WTC11 (cell line): ENCODE measurements around the gene TP53I13. TPM values are rescaled to one million over a fixed set of nuclear protein-coding genes. Genes with fewer than 3 reads are reported as not detected.

Experiments used
- ATAC-seq: fragments of 200-7000 bp; cut with Tn5 transposase; 2 replicates; pipeline ENCODE4 v1.10.0; 2021; ENCODE audit warnings: mild to moderate bottlenecking, moderate library complexity
- CTCF ChIA-PET: fragments of 300-600 bp; sonication (Branson Sonifier 250); formaldehyde crosslinking; loops from one replicate; lab custom pipeline; 2021; ENCODE audit warnings: antibody characterized with exemption; lab: Charles Lee
- POLR2A ChIA-PET: fragments of 350-600 bp; sonication (Branson Sonifier 250); formaldehyde crosslinking; loops from one replicate; lab custom pipeline; 2021; ENCODE audit warnings: antibody characterized with exemption; lab: Charles Lee
- DNase-seq: peaks from one replicate; pipeline ENCODE4 v3.0.0; 2021; ENCODE audit warnings: low spot score
- H3K27ac Mint-ChIP-seq: 2 replicates; pipeline ENCODE4 v1.8.0; 2021; ENCODE audit warnings: mixed read lengths
- H3K27me3 Mint-ChIP-seq: 2 replicates; pipeline ENCODE4 v1.8.0; 2021; ENCODE audit warnings: low read depth, mild to moderate bottlenecking, moderate library complexity, mixed read lengths
- H3K36me3 Mint-ChIP-seq: 2 replicates; pipeline ENCODE4 v1.8.0; 2021; ENCODE audit warnings: mixed read lengths
- H3K4me1 Mint-ChIP-seq: 2 replicates; pipeline ENCODE4 v1.8.0; 2022; ENCODE audit warnings: mixed read lengths
- H3K4me3 Mint-ChIP-seq: 2 replicates; pipeline ENCODE4 v1.8.0; 2021; ENCODE audit warnings: mild to moderate bottlenecking, moderate library complexity, mixed read lengths
- H3K9me3 Mint-ChIP-seq: 2 replicates; pipeline ENCODE4 v1.8.0; 2021; ENCODE audit warnings: mixed read lengths
- EMX1 ChIP-seq: fragments of 250-450 bp; sonication (Bioruptor Pico); IDR thresholded peaks from 2 replicates; pipeline ENCODE4 v1.8.0; 2021; ENCODE audit warnings: mild to moderate bottlenecking
- FOXP1 ChIP-seq: sonication (generic); formaldehyde crosslinking; IDR thresholded peaks from 2 replicates; pipeline ENCODE4 v1.8.0; 2022; ENCODE audit warnings: missing genetic modification reagents, mild to moderate bottlenecking, moderate library complexity, borderline replicate concordance
- GABPB1 ChIP-seq: sonication (generic); formaldehyde crosslinking; IDR thresholded peaks from 2 replicates; pipeline ENCODE4 v1.8.1; 2023; ENCODE audit warnings: mild to moderate bottlenecking, missing genetic modification reagents
- GRHL2 ChIP-seq: fragments of 250-450 bp; sonication (Bioruptor Pico); IDR thresholded peaks from 2 replicates; pipeline ENCODE4 v1.8.0; 2022; ENCODE audit warnings: mild to moderate bottlenecking, moderate library complexity; ENCODE audit not compliant: insufficient replicate concordance, severe bottlenecking
- NFATC4 ChIP-seq: fragments of 250-450 bp; sonication (Bioruptor Pico); IDR thresholded peaks from 2 replicates; pipeline ENCODE4 v1.9.0; 2021; ENCODE audit warnings: mild to moderate bottlenecking
- NR1H2 ChIP-seq: sonication (generic); formaldehyde crosslinking; IDR thresholded peaks from 2 replicates; pipeline ENCODE4 v1.9.0; 2021; ENCODE audit warnings: mild to moderate bottlenecking, moderate library complexity, missing genetic modification reagents
- NR2C2 ChIP-seq: sonication (generic); formaldehyde crosslinking; IDR thresholded peaks from 2 replicates; pipeline ENCODE4 v1.8.0; 2022; ENCODE audit warnings: mild to moderate bottlenecking, missing genetic modification reagents
- ZBTB21 ChIP-seq: sonication (generic); formaldehyde crosslinking; IDR thresholded peaks from 2 replicates; pipeline ENCODE4 v1.8.1; 2023; ENCODE audit warnings: mild to moderate bottlenecking, missing genetic modification reagents, borderline replicate concordance
- ZNF317 ChIP-seq: sonication (generic); formaldehyde crosslinking; IDR thresholded peaks from 2 replicates; pipeline ENCODE4 v1.8.1; 2023; ENCODE audit warnings: low read depth, mild to moderate bottlenecking, moderate library complexity, missing genetic modification reagents, borderline replicate concordance
- total RNA-seq: library from RNA; stranded (reverse); gene quantifications from 3 replicates; pipeline ENCODE4 v1.2.3, GENCODE V29; 2021
- TF ChIP-seq, protein P1 (sequence below): fragments of 250-450 bp; sonication (Bioruptor Pico); IDR thresholded peaks from 2 replicates; pipeline ENCODE4 v1.9.0; 2021; ENCODE audit warnings: mild to moderate bottlenecking
- TF ChIP-seq, protein P2 (sequence below): sonication (generic); formaldehyde crosslinking; IDR thresholded peaks from 2 replicates; pipeline ENCODE4 v1.8.1; 2022; ENCODE audit warnings: low read depth, missing genetic modification reagents, borderline replicate concordance
- TF ChIP-seq, protein P3 (sequence below): fragments of 200-600 bp; IDR thresholded peaks from 2 replicates; pipeline ENCODE4 v1.8.0; 2022; ENCODE audit warnings: antibody characterized with exemption
- TF ChIP-seq, protein P4 (sequence below): fragments of 250-450 bp; sonication (Bioruptor Pico); IDR thresholded peaks from 2 replicates; pipeline ENCODE4 v2.1.2; 2022; ENCODE audit warnings: mild to moderate bottlenecking, moderate library complexity
- TF ChIP-seq, protein P5 (sequence below): fragments of 250-450 bp; sonication (Bioruptor Pico); conservative IDR thresholded peaks from 2 replicates; pipeline ENCODE4 v1.9.0; 2021; ENCODE audit warnings: mild to moderate bottlenecking
- TF ChIP-seq, protein P6 (sequence below): sonication (generic); formaldehyde crosslinking; IDR thresholded peaks from 2 replicates; pipeline ENCODE4 v1.8.1; 2022; ENCODE audit warnings: missing genetic modification reagents, borderline replicate concordance
- TF ChIP-seq, protein P7 (sequence below): sonication (generic); formaldehyde crosslinking; IDR thresholded peaks from 2 replicates; pipeline ENCODE4 v1.8.1; 2023; ENCODE audit warnings: mild to moderate bottlenecking, missing genetic modification reagents, moderate library complexity
- TF ChIP-seq, protein P8 (sequence below): sonication (generic); formaldehyde crosslinking; IDR thresholded peaks from 2 replicates; pipeline ENCODE4 v1.8.1; 2023; ENCODE audit warnings: mild to moderate bottlenecking, missing genetic modification reagents, moderate library complexity

Gene TP53I13
- total RNA-seq, 1 experiment from 2014 or later = 41.9 TPM

DNA sequence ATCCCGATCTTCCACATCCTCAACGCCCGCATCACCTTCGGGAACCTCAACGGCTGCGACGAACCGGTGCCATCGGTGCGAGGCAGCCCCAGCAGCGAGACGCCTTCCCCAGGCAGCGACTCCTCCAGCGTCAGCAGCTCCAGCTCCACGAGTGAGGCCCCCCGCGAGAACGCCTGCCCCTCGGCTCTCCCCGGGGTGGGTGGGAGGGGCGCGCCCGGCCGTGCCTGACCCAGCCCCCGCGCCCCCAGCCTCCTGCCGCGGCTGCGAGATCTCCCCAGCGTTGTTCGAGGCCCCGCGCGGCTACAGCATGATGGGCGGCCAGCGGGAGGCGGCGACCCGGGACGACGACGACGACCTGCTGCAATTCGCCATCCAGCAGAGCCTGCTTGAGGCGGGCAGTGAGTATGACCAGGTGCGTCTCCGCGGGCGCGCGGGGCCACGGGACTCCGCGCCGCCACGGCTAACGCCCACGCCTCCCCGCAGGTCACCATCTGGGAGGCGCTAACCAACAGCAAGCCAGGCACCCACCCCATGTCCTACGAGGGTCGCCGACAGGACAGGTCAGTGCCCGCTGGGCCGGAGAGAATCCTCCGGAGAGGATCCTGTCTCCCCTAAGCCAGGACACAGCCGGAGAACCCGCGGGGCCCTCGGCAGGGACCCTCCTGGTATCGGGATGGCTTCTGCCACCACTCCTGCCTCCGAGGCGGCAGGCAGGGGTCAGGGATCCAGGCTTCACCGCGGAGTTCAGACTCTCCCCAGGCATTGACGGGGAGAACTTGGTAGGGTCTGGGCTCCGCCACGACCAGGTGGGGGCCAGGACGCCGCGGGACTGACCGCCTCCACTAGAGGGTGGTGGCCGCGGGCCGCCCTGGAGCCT lies 44.1 kb downstream of the TP53I13 start:
- Mint-ChIP-seq H3K36me3 (peaks cover 4% of the 10 kb centered on the region; the same call in 1 of the 2 replicates), H3K9me3 (no peaks in the 10 kb centered on the region), H3K4me3 (peak overlapping the region; percentile 35), H3K27me3 (peaks cover 49% of the 10 kb centered on the region), H3K4me1 (peaks cover 25% of the 10 kb centered on the region), H3K27ac (no peak overlapping the region)
- TF ChIP-seq NFATC4 (CRISPR knock-in tag) (no peak), FOXP1 (CRISPR knock-in tag) (no peak), GRHL2 (CRISPR knock-in tag) (no peak), ZBTB21 (CRISPR knock-in tag) (no peak), GABPB1 (CRISPR knock-in tag) (no peak), NR2C2 (CRISPR knock-in tag) (no peak), NR1H2 (no peak), EMX1 (no peak), ZNF317 (CRISPR knock-in tag) (no peak)
- TF ChIP-seq, protein P1, sequence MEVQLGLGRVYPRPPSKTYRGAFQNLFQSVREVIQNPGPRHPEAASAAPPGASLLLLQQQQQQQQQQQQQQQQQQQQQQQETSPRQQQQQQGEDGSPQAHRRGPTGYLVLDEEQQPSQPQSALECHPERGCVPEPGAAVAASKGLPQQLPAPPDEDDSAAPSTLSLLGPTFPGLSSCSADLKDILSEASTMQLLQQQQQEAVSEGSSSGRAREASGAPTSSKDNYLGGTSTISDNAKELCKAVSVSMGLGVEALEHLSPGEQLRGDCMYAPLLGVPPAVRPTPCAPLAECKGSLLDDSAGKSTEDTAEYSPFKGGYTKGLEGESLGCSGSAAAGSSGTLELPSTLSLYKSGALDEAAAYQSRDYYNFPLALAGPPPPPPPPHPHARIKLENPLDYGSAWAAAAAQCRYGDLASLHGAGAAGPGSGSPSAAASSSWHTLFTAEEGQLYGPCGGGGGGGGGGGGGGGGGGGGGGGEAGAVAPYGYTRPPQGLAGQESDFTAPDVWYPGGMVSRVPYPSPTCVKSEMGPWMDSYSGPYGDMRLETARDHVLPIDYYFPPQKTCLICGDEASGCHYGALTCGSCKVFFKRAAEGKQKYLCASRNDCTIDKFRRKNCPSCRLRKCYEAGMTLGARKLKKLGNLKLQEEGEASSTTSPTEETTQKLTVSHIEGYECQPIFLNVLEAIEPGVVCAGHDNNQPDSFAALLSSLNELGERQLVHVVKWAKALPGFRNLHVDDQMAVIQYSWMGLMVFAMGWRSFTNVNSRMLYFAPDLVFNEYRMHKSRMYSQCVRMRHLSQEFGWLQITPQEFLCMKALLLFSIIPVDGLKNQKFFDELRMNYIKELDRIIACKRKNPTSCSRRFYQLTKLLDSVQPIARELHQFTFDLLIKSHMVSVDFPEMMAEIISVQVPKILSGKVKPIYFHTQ (CRISPR knock-in tag) = no peak
- TF ChIP-seq, protein P2, sequence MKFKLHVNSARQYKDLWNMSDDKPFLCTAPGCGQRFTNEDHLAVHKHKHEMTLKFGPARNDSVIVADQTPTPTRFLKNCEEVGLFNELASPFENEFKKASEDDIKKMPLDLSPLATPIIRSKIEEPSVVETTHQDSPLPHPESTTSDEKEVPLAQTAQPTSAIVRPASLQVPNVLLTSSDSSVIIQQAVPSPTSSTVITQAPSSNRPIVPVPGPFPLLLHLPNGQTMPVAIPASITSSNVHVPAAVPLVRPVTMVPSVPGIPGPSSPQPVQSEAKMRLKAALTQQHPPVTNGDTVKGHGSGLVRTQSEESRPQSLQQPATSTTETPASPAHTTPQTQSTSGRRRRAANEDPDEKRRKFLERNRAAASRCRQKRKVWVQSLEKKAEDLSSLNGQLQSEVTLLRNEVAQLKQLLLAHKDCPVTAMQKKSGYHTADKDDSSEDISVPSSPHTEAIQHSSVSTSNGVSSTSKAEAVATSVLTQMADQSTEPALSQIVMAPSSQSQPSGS = no peak
- TF ChIP-seq, protein P3, sequence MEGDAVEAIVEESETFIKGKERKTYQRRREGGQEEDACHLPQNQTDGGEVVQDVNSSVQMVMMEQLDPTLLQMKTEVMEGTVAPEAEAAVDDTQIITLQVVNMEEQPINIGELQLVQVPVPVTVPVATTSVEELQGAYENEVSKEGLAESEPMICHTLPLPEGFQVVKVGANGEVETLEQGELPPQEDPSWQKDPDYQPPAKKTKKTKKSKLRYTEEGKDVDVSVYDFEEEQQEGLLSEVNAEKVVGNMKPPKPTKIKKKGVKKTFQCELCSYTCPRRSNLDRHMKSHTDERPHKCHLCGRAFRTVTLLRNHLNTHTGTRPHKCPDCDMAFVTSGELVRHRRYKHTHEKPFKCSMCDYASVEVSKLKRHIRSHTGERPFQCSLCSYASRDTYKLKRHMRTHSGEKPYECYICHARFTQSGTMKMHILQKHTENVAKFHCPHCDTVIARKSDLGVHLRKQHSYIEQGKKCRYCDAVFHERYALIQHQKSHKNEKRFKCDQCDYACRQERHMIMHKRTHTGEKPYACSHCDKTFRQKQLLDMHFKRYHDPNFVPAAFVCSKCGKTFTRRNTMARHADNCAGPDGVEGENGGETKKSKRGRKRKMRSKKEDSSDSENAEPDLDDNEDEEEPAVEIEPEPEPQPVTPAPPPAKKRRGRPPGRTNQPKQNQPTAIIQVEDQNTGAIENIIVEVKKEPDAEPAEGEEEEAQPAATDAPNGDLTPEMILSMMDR = no peak
- TF ChIP-seq, protein P4, sequence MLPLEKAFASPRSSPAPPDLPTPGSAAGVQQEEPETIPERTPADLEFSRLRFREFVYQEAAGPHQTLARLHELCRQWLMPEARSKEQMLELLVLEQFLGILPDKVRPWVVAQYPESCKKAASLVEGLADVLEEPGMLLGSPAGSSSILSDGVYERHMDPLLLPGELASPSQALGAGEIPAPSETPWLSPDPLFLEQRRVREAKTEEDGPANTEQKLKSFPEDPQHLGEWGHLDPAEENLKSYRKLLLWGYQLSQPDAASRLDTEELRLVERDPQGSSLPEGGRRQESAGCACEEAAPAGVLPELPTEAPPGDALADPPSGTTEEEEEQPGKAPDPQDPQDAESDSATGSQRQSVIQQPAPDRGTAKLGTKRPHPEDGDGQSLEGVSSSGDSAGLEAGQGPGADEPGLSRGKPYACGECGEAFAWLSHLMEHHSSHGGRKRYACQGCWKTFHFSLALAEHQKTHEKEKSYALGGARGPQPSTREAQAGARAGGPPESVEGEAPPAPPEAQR = no peak
- TF ChIP-seq, protein P5, sequence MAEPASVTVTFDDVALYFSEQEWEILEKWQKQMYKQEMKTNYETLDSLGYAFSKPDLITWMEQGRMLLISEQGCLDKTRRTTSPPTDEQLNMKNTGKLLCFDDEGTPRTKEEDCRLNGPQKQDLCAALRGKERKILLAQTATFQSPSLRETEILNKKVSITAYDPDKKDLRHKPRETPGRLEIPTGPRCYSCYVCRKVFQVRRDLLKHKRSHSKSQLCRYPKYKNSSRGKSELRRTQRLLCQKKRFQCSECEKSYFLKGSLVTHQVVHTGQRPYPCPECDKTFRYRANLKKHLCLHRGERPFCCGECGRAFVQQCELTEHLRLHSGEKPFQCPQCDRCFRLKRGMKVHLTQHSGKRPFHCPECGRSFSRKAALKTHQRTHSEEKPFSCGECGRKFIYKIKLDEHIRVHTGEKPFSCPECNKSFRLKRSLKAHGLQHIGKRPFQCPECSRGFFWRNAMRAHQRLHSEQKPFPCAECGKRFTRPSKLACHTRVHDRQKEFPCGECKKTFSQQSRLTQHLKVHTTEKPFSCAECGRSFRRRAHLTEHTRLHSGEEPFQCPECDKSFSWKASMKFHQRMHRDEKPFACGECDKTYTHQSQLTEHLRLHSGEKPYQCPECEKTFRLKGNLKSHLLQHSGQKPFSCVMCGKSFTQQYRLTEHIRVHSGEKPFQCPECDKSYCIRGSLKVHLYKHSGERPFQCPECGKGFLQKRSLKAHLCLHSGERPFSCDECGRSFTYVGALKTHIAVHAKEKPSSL = no peak
- TF ChIP-seq, protein P6, sequence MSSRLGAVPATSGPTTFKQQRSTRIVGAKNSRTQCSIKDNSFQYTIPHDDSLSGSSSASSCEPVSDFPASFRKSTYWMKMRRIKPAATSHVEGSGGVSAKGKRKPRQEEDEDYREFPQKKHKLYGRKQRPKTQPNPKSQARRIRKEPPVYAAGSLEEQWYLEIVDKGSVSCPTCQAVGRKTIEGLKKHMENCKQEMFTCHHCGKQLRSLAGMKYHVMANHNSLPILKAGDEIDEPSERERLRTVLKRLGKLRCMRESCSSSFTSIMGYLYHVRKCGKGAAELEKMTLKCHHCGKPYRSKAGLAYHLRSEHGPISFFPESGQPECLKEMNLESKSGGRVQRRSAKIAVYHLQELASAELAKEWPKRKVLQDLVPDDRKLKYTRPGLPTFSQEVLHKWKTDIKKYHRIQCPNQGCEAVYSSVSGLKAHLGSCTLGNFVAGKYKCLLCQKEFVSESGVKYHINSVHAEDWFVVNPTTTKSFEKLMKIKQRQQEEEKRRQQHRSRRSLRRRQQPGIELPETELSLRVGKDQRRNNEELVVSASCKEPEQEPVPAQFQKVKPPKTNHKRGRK (CRISPR knock-in tag) = no peak
- TF ChIP-seq, protein P7, sequence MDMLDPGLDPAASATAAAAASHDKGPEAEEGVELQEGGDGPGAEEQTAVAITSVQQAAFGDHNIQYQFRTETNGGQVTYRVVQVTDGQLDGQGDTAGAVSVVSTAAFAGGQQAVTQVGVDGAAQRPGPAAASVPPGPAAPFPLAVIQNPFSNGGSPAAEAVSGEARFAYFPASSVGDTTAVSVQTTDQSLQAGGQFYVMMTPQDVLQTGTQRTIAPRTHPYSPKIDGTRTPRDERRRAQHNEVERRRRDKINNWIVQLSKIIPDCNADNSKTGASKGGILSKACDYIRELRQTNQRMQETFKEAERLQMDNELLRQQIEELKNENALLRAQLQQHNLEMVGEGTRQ (CRISPR knock-in tag) = no peak
- TF ChIP-seq, protein P8, sequence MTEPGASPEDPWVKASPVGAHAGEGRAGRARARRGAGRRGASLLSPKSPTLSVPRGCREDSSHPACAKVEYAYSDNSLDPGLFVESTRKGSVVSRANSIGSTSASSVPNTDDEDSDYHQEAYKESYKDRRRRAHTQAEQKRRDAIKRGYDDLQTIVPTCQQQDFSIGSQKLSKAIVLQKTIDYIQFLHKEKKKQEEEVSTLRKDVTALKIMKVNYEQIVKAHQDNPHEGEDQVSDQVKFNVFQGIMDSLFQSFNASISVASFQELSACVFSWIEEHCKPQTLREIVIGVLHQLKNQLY = no peak
- DNase-seq = no peak
- ChIA-PET POLR2A (interaction anchor here (1.1 kb wide), 2 partner anchors 10 to 20 kb away, joined by 3 read pairs; partner anchors contain the start of genes ANKRD13B and CORO6), CTCF (interaction anchor here (0.5 to 9.2 kb wide), 26 partner anchors 8 to 436 kb away, joined by 3 to 272 read pairs (median 6); partner anchors contain the start of genes ABHD15, ANKRD13B, CORO6 and SSH2)
- peak; percentile 0; the same call in 1 of the 2 replicates for ATAC-seq
